HL-60 (cell line): ENCODE measurements around the gene TRIM31.

Experiments used
- DNase-seq, 2 experiments: peaks; one replicate each; pipeline ENCODE4 v3.0.0-alpha.2; 2010 to 2020; ENCODE audit warnings: low read depth in 1 of 2, low spot score in 1 of 2
- H3K27ac ChIP-seq: fragments of 250-450 bp; sonication (Bioruptor Pico); replicated peaks from 2 replicates; pipeline ENCODE4 v1.5.1; 2020; ENCODE audit warnings: mild to moderate bottlenecking, moderate library complexity
- H3K27me3 ChIP-seq: fragments of 250-450 bp; sonication (Bioruptor Pico); 2 replicates; pipeline ENCODE4 v1.5.1; 2021; ENCODE audit warnings: mild to moderate bottlenecking, moderate library complexity; ENCODE audit not compliant: insufficient read depth, poor library complexity, severe bottlenecking
- H3K4me3 ChIP-seq: replicated peaks from 2 replicates; pipeline ENCODE4 v1.5.1; 2011; ENCODE audit warnings: mild to moderate bottlenecking, control low read depth, low read length; ENCODE audit not compliant: insufficient read depth
- GABPA ChIP-seq: IDR thresholded peaks from 2 replicates; pipeline ENCODE4 v1.6.1; 2012; ENCODE audit warnings: low read depth
- POLR2AphosphoS5 ChIP-seq: IDR thresholded peaks from 2 replicates; pipeline ENCODE4 v1.6.1; 2012; ENCODE audit warnings: low read depth
- SPI1 ChIP-seq: IDR thresholded peaks from 2 replicates; pipeline ENCODE4 v1.6.1; 2012; ENCODE audit warnings: low read depth, mild to moderate bottlenecking, borderline replicate concordance
- TF ChIP-seq, protein P1 (sequence below): IDR thresholded peaks from one replicate; pipeline ENCODE4 v1.5.1; 2011; ENCODE audit warnings: low read length, control low read depth, inconsistent platforms; ENCODE audit not compliant: insufficient read depth
- TF ChIP-seq, protein P2 (sequence below): IDR thresholded peaks from 2 replicates; pipeline ENCODE4 v1.6.1; 2012; ENCODE audit warnings: low read depth; ENCODE audit not compliant: insufficient replicate concordance

The TRIM31 gene

DNA sequence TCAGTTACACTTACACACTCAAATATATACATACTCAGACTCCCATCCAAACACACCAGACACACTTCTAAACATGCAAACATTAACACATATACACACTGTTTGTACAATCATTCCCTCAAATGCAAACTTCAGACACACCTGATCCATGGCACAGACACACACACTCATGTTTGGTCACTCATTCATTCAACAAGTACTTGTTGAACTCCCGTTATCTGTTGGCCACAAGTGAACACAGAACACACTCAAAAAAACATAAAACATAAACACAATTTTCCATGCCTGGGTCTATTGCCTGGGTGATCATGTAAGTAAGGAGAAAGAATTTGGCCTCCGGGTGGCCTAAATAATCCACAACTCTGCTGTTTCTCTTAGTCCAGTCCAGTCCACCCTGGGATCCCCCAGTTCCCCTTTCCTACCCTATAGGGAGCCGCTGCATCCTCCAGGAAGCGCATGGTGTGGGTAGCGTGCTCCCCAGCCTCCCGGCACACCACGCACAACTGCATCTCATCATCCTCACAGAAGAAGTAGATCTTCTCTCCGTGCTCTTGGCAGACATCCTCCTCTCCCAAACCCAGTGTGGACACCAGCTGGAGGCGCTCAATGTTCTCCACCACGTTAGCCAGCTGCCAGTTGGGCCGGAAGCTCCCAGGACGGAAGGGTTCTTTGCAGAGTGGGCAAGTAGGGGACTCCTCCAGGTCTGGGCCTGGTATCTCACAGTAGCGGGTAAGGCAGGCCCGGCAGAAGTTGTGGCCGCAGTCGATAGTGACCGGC lies 47.3 kb upstream of the TRIM31 start:
- Histone ChIP-seq H3K4me3 (no peak overlapping the region), H3K27me3 (no peaks in the 10 kb centered on the region), H3K27ac (no peak overlapping the region)
- no peak for TF ChIP-seq GABPA
- TF ChIP-seq, protein P1, sequence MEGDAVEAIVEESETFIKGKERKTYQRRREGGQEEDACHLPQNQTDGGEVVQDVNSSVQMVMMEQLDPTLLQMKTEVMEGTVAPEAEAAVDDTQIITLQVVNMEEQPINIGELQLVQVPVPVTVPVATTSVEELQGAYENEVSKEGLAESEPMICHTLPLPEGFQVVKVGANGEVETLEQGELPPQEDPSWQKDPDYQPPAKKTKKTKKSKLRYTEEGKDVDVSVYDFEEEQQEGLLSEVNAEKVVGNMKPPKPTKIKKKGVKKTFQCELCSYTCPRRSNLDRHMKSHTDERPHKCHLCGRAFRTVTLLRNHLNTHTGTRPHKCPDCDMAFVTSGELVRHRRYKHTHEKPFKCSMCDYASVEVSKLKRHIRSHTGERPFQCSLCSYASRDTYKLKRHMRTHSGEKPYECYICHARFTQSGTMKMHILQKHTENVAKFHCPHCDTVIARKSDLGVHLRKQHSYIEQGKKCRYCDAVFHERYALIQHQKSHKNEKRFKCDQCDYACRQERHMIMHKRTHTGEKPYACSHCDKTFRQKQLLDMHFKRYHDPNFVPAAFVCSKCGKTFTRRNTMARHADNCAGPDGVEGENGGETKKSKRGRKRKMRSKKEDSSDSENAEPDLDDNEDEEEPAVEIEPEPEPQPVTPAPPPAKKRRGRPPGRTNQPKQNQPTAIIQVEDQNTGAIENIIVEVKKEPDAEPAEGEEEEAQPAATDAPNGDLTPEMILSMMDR, result no peak
- no peak for TF ChIP-seq SPI1
- TF ChIP-seq, protein P2, sequence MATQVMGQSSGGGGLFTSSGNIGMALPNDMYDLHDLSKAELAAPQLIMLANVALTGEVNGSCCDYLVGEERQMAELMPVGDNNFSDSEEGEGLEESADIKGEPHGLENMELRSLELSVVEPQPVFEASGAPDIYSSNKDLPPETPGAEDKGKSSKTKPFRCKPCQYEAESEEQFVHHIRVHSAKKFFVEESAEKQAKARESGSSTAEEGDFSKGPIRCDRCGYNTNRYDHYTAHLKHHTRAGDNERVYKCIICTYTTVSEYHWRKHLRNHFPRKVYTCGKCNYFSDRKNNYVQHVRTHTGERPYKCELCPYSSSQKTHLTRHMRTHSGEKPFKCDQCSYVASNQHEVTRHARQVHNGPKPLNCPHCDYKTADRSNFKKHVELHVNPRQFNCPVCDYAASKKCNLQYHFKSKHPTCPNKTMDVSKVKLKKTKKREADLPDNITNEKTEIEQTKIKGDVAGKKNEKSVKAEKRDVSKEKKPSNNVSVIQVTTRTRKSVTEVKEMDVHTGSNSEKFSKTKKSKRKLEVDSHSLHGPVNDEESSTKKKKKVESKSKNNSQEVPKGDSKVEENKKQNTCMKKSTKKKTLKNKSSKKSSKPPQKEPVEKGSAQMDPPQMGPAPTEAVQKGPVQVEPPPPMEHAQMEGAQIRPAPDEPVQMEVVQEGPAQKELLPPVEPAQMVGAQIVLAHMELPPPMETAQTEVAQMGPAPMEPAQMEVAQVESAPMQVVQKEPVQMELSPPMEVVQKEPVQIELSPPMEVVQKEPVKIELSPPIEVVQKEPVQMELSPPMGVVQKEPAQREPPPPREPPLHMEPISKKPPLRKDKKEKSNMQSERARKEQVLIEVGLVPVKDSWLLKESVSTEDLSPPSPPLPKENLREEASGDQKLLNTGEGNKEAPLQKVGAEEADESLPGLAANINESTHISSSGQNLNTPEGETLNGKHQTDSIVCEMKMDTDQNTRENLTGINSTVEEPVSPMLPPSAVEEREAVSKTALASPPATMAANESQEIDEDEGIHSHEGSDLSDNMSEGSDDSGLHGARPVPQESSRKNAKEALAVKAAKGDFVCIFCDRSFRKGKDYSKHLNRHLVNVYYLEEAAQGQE, result no peak
- no peak for TF ChIP-seq POLR2AphosphoS5
- DNase-seq, result no peak

DNA sequence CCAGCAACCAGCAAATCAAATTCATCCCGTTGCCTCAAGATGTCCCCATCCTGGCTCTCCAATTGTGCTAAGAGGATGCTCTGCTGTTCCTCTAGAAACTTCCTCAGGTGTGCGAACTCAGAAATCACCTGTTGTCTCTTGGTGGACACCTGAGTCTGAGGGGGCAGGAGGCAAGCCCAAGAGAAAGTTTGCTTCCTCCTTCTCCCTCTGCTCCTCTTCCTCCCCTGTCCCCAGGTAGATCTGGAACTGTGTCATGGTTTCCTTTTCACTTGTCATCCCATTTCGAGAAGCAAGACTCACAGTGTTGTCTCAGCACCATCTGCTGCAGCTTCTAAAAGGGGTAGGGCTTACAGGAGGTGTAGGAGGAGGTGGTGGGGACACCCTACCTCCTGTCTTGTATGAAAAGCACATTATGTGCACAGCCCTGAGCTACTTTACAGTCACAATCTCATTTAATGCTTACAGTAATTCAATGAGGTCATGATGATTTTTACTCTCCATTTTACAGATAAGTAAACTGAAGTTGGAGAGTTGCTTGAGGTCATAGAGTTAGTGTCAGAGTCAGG lies 45.7 kb upstream of the TRIM31 start:
- H3K27ac ChIP-seq, result no peak overlapping the region
- no peak for TF ChIP-seq POLR2AphosphoS5
- no peak for TF ChIP-seq SPI1
- TF ChIP-seq GABPA, result no peak
- TF ChIP-seq, protein P1, result no peak
- TF ChIP-seq, protein P2, result no peak
- H3K27me3 ChIP-seq, result no peaks in the 10 kb centered on the region
- DNase-seq, result no peak
- no peak overlapping the region for H3K4me3 ChIP-seq

DNA sequence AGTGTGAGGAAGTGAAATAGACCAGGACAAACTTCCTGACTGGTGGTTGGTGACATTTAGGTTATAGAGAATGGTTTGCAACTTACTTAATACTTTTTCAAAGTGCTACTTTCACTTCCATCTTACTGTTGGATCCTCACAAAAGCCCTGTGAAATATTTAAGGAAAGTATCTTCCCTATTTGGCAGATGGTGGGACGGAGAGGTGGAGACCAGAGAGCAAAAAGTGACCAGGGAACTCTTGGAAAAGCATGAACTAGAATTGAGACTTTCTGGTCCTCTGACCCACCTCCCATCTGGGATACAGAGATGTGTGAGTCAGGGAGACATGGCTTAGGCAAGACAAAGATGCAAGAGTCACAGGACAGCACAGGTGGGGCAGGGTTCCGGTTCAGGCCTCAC lies 45.1 kb upstream of the TRIM31 start:
- no peak for DNase-seq
- Histone ChIP-seq H3K27ac (no peak overlapping the region), H3K4me3 (no peak overlapping the region), H3K27me3 (no peaks in the 10 kb centered on the region)
- no peak for TF ChIP-seq SPI1
- no peak for TF ChIP-seq POLR2AphosphoS5
- TF ChIP-seq, protein P2, result no peak
- TF ChIP-seq GABPA, result no peak
- TF ChIP-seq, protein P1, result no peak
